Prostate gland (tissue), 2 donors: ENCODE measurements around the gene CXorf49B.

Experiments
- POLR2AphosphoS5 ChIP-seq: sonication (generic); formaldehyde crosslinking; IDR thresholded peaks from one replicate; pipeline ENCODE4 v1.6.1; 2017; ENCODE audit warnings: antibody characterized with exemption
- TF ChIP-seq, protein P1 (sequence below), 4 experiments: fragments of 200-600 bp in 2 of 4; fragments of 450-650 bp in 2 of 4; sonication (generic) in 2 of 4; IDR thresholded peaks; 1 replicate in 3 of 4; 2 replicates in 1 of 4; pipeline ENCODE4 v1.5.1; 2016 to 2019; ENCODE audit warnings: antibody characterized with exemption in 4 of 4, mild to moderate bottlenecking in 2 of 4, moderate library complexity in 2 of 4

DNA sequence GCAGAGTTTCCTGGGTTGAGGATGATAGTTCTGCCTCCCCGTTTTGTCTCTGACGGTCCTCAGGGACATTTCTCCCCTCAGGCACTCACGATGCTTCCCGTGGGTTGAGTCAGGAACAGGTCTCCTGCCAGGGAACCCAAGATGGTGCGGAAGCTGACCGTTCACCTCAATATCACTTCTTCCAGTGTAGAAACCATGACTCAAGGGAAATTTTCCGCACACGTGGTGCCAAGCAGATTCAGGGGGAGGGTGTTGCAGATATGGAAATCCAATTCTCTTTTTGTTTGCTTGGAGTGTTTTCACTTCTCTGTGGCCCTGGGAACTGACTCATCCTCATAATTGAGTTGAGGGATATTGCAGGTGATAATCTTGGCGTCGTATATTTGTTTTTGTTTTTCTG lies 46.7 kb downstream of the CXorf49B start:
- TF ChIP-seq, protein P1, sequence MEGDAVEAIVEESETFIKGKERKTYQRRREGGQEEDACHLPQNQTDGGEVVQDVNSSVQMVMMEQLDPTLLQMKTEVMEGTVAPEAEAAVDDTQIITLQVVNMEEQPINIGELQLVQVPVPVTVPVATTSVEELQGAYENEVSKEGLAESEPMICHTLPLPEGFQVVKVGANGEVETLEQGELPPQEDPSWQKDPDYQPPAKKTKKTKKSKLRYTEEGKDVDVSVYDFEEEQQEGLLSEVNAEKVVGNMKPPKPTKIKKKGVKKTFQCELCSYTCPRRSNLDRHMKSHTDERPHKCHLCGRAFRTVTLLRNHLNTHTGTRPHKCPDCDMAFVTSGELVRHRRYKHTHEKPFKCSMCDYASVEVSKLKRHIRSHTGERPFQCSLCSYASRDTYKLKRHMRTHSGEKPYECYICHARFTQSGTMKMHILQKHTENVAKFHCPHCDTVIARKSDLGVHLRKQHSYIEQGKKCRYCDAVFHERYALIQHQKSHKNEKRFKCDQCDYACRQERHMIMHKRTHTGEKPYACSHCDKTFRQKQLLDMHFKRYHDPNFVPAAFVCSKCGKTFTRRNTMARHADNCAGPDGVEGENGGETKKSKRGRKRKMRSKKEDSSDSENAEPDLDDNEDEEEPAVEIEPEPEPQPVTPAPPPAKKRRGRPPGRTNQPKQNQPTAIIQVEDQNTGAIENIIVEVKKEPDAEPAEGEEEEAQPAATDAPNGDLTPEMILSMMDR (IDR thresholded peaks at IDR 0.05), result no peak
- no peak for TF ChIP-seq POLR2AphosphoS5
